WTC11 (cell line): Measurements from ENCODE around the gene GALNT5. TPM values are rescaled to one million over a fixed set of nuclear protein-coding genes. Genes with fewer than 3 reads are reported as not detected.

Experiments
- ATAC-seq: fragments of 200-7000 bp; cut with Tn5 transposase; 2 replicates; pipeline ENCODE4 v1.10.0; 2021; ENCODE audit warnings: mild to moderate bottlenecking, moderate library complexity
- CTCF ChIA-PET: fragments of 300-600 bp; sonication (Branson Sonifier 250); formaldehyde crosslinking; loops from one replicate; lab custom pipeline; 2021; ENCODE audit warnings: antibody characterized with exemption; lab: Charles Lee
- POLR2A ChIA-PET: fragments of 350-600 bp; sonication (Branson Sonifier 250); formaldehyde crosslinking; loops from one replicate; lab custom pipeline; 2021; ENCODE audit warnings: antibody characterized with exemption; lab: Charles Lee
- DNase-seq: peaks from one replicate; pipeline ENCODE4 v3.0.0; 2021; ENCODE audit warnings: low spot score
- H3K27ac Mint-ChIP-seq: 2 replicates; pipeline ENCODE4 v1.8.0; 2021; ENCODE audit warnings: mixed read lengths
- H3K27me3 Mint-ChIP-seq: 2 replicates; pipeline ENCODE4 v1.8.0; 2021; ENCODE audit warnings: low read depth, mild to moderate bottlenecking, moderate library complexity, mixed read lengths
- H3K36me3 Mint-ChIP-seq: 2 replicates; pipeline ENCODE4 v1.8.0; 2021; ENCODE audit warnings: mixed read lengths
- H3K4me1 Mint-ChIP-seq: 2 replicates; pipeline ENCODE4 v1.8.0; 2022; ENCODE audit warnings: mixed read lengths
- H3K4me3 Mint-ChIP-seq: 2 replicates; pipeline ENCODE4 v1.8.0; 2021; ENCODE audit warnings: mild to moderate bottlenecking, moderate library complexity, mixed read lengths
- H3K9me3 Mint-ChIP-seq: 2 replicates; pipeline ENCODE4 v1.8.0; 2021; ENCODE audit warnings: mixed read lengths
- ARID4B ChIP-seq: sonication (generic); formaldehyde crosslinking; IDR thresholded peaks from 2 replicates; pipeline ENCODE4 v1.8.0; 2023; ENCODE audit warnings: missing genetic modification reagents, mild to moderate bottlenecking, borderline replicate concordance
- E2F5 ChIP-seq: sonication (generic); formaldehyde crosslinking; IDR thresholded peaks from 2 replicates; pipeline ENCODE4 v1.8.1; 2022; ENCODE audit warnings: mild to moderate bottlenecking, moderate library complexity, missing genetic modification reagents
- ELF4 ChIP-seq: sonication (generic); formaldehyde crosslinking; IDR thresholded peaks from 2 replicates; pipeline ENCODE4 v1.8.1; 2022; ENCODE audit warnings: low read depth, mild to moderate bottlenecking, moderate library complexity, missing genetic modification reagents
- FOXJ3 ChIP-seq: sonication (generic); formaldehyde crosslinking; IDR thresholded peaks from 2 replicates; pipeline ENCODE4 v1.9.0; 2021; ENCODE audit warnings: missing genetic modification reagents, mild to moderate bottlenecking, borderline replicate concordance
- FOXP1 ChIP-seq: sonication (generic); formaldehyde crosslinking; IDR thresholded peaks from 2 replicates; pipeline ENCODE4 v1.8.0; 2022; ENCODE audit warnings: missing genetic modification reagents, mild to moderate bottlenecking, moderate library complexity, borderline replicate concordance
- GABPB1 ChIP-seq: sonication (generic); formaldehyde crosslinking; IDR thresholded peaks from 2 replicates; pipeline ENCODE4 v1.8.1; 2023; ENCODE audit warnings: mild to moderate bottlenecking, missing genetic modification reagents
- HMGA2 ChIP-seq: fragments of 250-450 bp; sonication (Bioruptor Pico); IDR thresholded peaks from 2 replicates; pipeline ENCODE4 v1.4.0; 2021; ENCODE audit warnings: mild to moderate bottlenecking, moderate library complexity
- JUN ChIP-seq: sonication (generic); formaldehyde crosslinking; IDR thresholded peaks from 2 replicates; pipeline ENCODE4 v1.8.0; 2023; ENCODE audit warnings: mild to moderate bottlenecking, missing genetic modification reagents
- KAT7 ChIP-seq: sonication (generic); formaldehyde crosslinking; IDR thresholded peaks from 2 replicates; pipeline ENCODE4 v1.8.1; 2023; ENCODE audit warnings: missing genetic modification reagents, mild to moderate bottlenecking, borderline replicate concordance
- MAX ChIP-seq: sonication (generic); formaldehyde crosslinking; IDR thresholded peaks from 2 replicates; pipeline ENCODE4 v1.8.0; 2022; ENCODE audit warnings: mild to moderate bottlenecking, missing genetic modification reagents
- MXD4 ChIP-seq: fragments of 250-450 bp; sonication (Bioruptor Pico); IDR thresholded peaks from 2 replicates; pipeline ENCODE4 v1.8.0; 2021; ENCODE audit warnings: mild to moderate bottlenecking, moderate library complexity, borderline replicate concordance
- NFE2L1 ChIP-seq: sonication (generic); formaldehyde crosslinking; IDR thresholded peaks from 2 replicates; pipeline ENCODE4 v1.8.1; 2023; ENCODE audit warnings: missing genetic modification reagents
- NR3C1 ChIP-seq: sonication (generic); formaldehyde crosslinking; conservative IDR thresholded peaks from 2 replicates; pipeline ENCODE4 v1.8.1; 2023; ENCODE audit warnings: low read depth, mild to moderate bottlenecking, missing genetic modification reagents
- SMAD4 ChIP-seq: sonication (generic); formaldehyde crosslinking; IDR thresholded peaks from 2 replicates; pipeline ENCODE4 v1.8.0; 2022; ENCODE audit warnings: mild to moderate bottlenecking, missing genetic modification reagents
- SOX15 ChIP-seq: fragments of 250-450 bp; sonication (Bioruptor Pico); IDR thresholded peaks from 2 replicates; pipeline ENCODE4 v1.9.0; 2021; ENCODE audit warnings: mild to moderate bottlenecking
- TCF7 ChIP-seq: sonication (generic); formaldehyde crosslinking; IDR thresholded peaks from 2 replicates; pipeline ENCODE4 v1.8.0; 2022; ENCODE audit warnings: mild to moderate bottlenecking, low read depth, missing genetic modification reagents, moderate library complexity
- TP53 ChIP-seq: sonication (generic); formaldehyde crosslinking; IDR thresholded peaks from 2 replicates; pipeline ENCODE4 v1.8.1; 2023; ENCODE audit warnings: mild to moderate bottlenecking, missing genetic modification reagents
- USF2 ChIP-seq: sonication (generic); formaldehyde crosslinking; IDR thresholded peaks from 2 replicates; pipeline ENCODE4 v1.8.1; 2023; ENCODE audit warnings: mild to moderate bottlenecking, missing genetic modification reagents, moderate library complexity
- ZNF232 ChIP-seq: sonication (generic); formaldehyde crosslinking; IDR thresholded peaks from 2 replicates; pipeline ENCODE4 v1.8.0; 2022; ENCODE audit warnings: mild to moderate bottlenecking, missing genetic modification reagents
- ZNF263 ChIP-seq: sonication (generic); formaldehyde crosslinking; IDR thresholded peaks from 2 replicates; pipeline ENCODE4 v1.8.1; 2022; ENCODE audit warnings: low read depth, mild to moderate bottlenecking, moderate library complexity, missing genetic modification reagents
- ZNF512 ChIP-seq: sonication (generic); formaldehyde crosslinking; IDR thresholded peaks from 2 replicates; pipeline ENCODE4 v1.8.1; 2022; ENCODE audit warnings: missing genetic modification reagents, borderline replicate concordance
- total RNA-seq: library from RNA; stranded (reverse); gene quantifications from 3 replicates; pipeline ENCODE4 v1.2.3, GENCODE V29; 2021

Gene GALNT5
- total RNA-seq, 1 experiment from 2014 or later, result 0.17 TPM

- peaks cover 23% of the 10 kb centered on the region for H3K4me1 Mint-ChIP-seq
- H3K27me3 Mint-ChIP-seq, result no peaks in the 10 kb centered on the region
- no peak for DNase-seq
- no peak for ATAC-seq
- TF ChIP-seq NFE2L1 (CRISPR knock-in tag), result no peak
- TF ChIP-seq ARID4B (CRISPR knock-in tag), result no peak
- no peak for TF ChIP-seq ZNF263 (CRISPR knock-in tag)
- no peak for TF ChIP-seq SMAD4 (CRISPR knock-in tag)
- TF ChIP-seq E2F5 (CRISPR knock-in tag), result no peak
- TF ChIP-seq SOX15 (CRISPR knock-in tag), result no peak
- no peak for TF ChIP-seq FOXJ3 (CRISPR knock-in tag)
- TF ChIP-seq, all 79 proteins: peak for 0
- Mint-ChIP-seq H3K36me3 (no peaks in the 10 kb centered on the region), H3K27ac (no peak overlapping the region), H3K9me3 (no peaks in the 10 kb centered on the region), H3K4me3 (no peak overlapping the region)
- POLR2A ChIA-PET, result no interaction called here
- CTCF ChIA-PET, result interaction anchor here (1.0 to 1.7 kb wide), 4 partner anchors 8 to 124 kb away, joined by 3 to 6 read pairs (median 3); no protein-coding TSS in a partner anchor
Observed at GRCh38 chr2:157329524-157329923, 72.0 kb downstream of the GALNT5 start.

GRCh38 chr2:157333304-157334047 lies 76.0 kb downstream of the GALNT5 start:
- ChIA-PET POLR2A (no interaction called here), CTCF (interaction anchor here (1.1 to 1.9 kb wide), 2 partner anchors 28 to 31 kb away, joined by 3 to 10 read pairs; no protein-coding TSS in a partner anchor)
- peaks cover 3% of the 10 kb centered on the region for H3K4me1 Mint-ChIP-seq
- no peaks in the 10 kb centered on the region for H3K9me3 Mint-ChIP-seq
- no peak overlapping the region for H3K27ac Mint-ChIP-seq
- no peaks in the 10 kb centered on the region for H3K36me3 Mint-ChIP-seq
- no peaks in the 10 kb centered on the region for H3K27me3 Mint-ChIP-seq
- H3K4me3 Mint-ChIP-seq, result no peak overlapping the region
- TF ChIP-seq HMGA2 (CRISPR knock-in tag) (no peak), USF2 (CRISPR knock-in tag) (no peak), NR3C1 (CRISPR knock-in tag) (no peak), TCF7 (no peak), ELF4 (CRISPR knock-in tag) (no peak), FOXP1 (CRISPR knock-in tag) (no peak), ZNF512 (CRISPR knock-in tag) (no peak), TP53 (CRISPR knock-in tag) (no peak), KAT7 (CRISPR knock-in tag) (no peak), GABPB1 (CRISPR knock-in tag) (no peak), ZNF232 (CRISPR knock-in tag) (no peak), JUN (CRISPR knock-in tag) (no peak), MAX (CRISPR knock-in tag) (no peak), MXD4 (CRISPR knock-in tag) (no peak)
- TF ChIP-seq, all 79 proteins: peak for 0
- DNase-seq (no peak), ATAC-seq (no peak)
